ENCODE data around the gene COL7A1. TPM values are rescaled to one million over a fixed set of nuclear protein-coding genes. Genes with fewer than 3 reads are reported as not detected.

COL7A1 gene
- polyA plus RNA-seq, 1 of the 3 experiments (the other 2 are of a cell fraction), result 10.8 TPM

- DNase-seq, result no peak
- no peaks in the 10 kb centered on the region for H3K27me3 ChIP-seq (ENCODE audit: insufficient read depth)
- H3K27ac ChIP-seq (ENCODE audit: low read depth in 2 of 2, low read length in 1 of 2), result peak overlapping the region; percentile 62 to 96
- H3K9ac ChIP-seq, result peak overlapping the region; percentile 52
- WGBS (ENCODE audit: low lambda C conversion rate), result 30% methylated on average over 3 of the region's 5 CpGs
- peaks cover 30 to 37% of the 10 kb centered on the region in 2 experiments; a peak in 3 of 4 replicates for H3K4me1 ChIP-seq (ENCODE audit: control insufficient read depth in 1 of 2, insufficient read depth in 2 of 2, low read depth in 1 of 2, low read length in 1 of 2)
- H3K79me2 ChIP-seq (ENCODE audit: insufficient read depth), result peaks cover 5% of the 10 kb centered on the region; the same call in 1 of the 2 replicates
- peaks cover 10 to 37% of the 10 kb centered on the region in 2 experiments for H3K36me3 ChIP-seq (replicated peaks in 1 of 2; ENCODE audit: control insufficient read depth in 1 of 2, insufficient read depth in 2 of 2, low read length in 1 of 2)
- H4K20me1 ChIP-seq (ENCODE audit: insufficient read depth), result no peaks in the 10 kb centered on the region
- H3K9me3 ChIP-seq, result no peaks in the 10 kb centered on the region
- H2AFZ ChIP-seq (ENCODE audit: low read depth), result no peak overlapping the region
- peaks cover 45% of the 10 kb centered on the region for H3F3A ChIP-seq (replicated peaks; ENCODE audit: insufficient read depth)
- CTCF ChIA-PET, result interaction anchor here (1.2 to 1.6 kb wide), 2 partner anchors 11 to 37 kb away, joined by 4 read pairs; partner anchors contain the start of genes SLC26A6 and UQCRC1
- peak; percentile 84 for TF ChIP-seq TCF12 (IDR thresholded peaks at IDR 0.05)
- TF ChIP-seq NFIC (IDR thresholded peaks at IDR 0.05; ENCODE audit: borderline replicate concordance), result 0 out of 2 replicates have a peak, but pooled peaks have one; percentile 7
- 0 out of 2 replicates have a peak, but pooled peaks have one; percentile 10 for TF ChIP-seq TEAD4 (IDR thresholded peaks at IDR 0.05; ENCODE audit: borderline replicate concordance, insufficient read depth)
- TF ChIP-seq EP300 (IDR thresholded peaks at IDR 0.05; ENCODE audit: borderline replicate concordance in 1 of 2, low read depth in 1 of 2, low read length in 1 of 2), result no peak
- peak; percentile 98 for TF ChIP-seq MEF2A (IDR thresholded peaks at IDR 0.05; ENCODE audit: borderline replicate concordance, low read depth)
- 0 out of 2 replicates have a peak, but pooled peaks have one; percentile 20 for TF ChIP-seq MAX (IDR thresholded peaks at IDR 0.05; ENCODE audit: low read depth)
- TF ChIP-seq GATA2 (CRISPR knock-in tag; IDR thresholded peaks at IDR 0.05), result no peak
- TF ChIP-seq IRF3 (IDR thresholded peaks at IDR 0.05; ENCODE audit: low read depth, low read length), result no peak
- peak; percentile 57; the same call in 1 of the 2 replicates for TF ChIP-seq FOSL2 (IDR thresholded peaks at IDR 0.05; ENCODE audit: borderline replicate concordance, low read depth)
- TF ChIP-seq MXI1 (IDR thresholded peaks at IDR 0.05; ENCODE audit: low read depth, low read length), result no peak
- TF ChIP-seq CTCF (IDR thresholded peaks at IDR 0.05), result no peak
- TF ChIP-seq TAF1 (IDR thresholded peaks at IDR 0.05; ENCODE audit: borderline replicate concordance, low read depth, low read length), result no peak
- no peaks in the 10 kb centered on the region for H3K9me2 ChIP-seq
- H3K4me3 ChIP-seq (ENCODE audit: low read depth in 2 of 2, low read length in 1 of 2), result peak overlapping the region in 1 of 2 experiments; percentile 9; a peak in 1 of 4 replicates
- peak overlapping the region; percentile 76 for H3K4me2 ChIP-seq
- POLR2A ChIA-PET, result interaction anchor here (0.9 to 1.7 kb wide), 2 partner anchors 9 to 64 kb away, joined by 3 to 4 read pairs; partner anchors contain the start of gene CELSR3
Observed at GRCh38 chr3:48598323-48599076, 3.4 kb upstream of the COL7A1 start.

Measured in SK-N-SH (cell line).